Activated CD4-positive, alpha-beta T cell treated with anti-CD3 and anti-CD28 coated beads, Interleukin-2, Interleukin-4, amounts not matched to agents 100 ng/mL and 50 ng/mL, durations not matched to agents 16 hours and 8 hours (primary cell): ENCODE measurements around the gene AP3B1.
"Not testable (repeated sequence)": the region's sequence is repeated elsewhere in the genome, so short reads cannot be mapped to it uniquely, and the experiment has no call there.

ENCODE experiments used
- DNase-seq: peaks from one replicate; pipeline ENCODE4 v3.0.0-alpha.2; 2020; ENCODE audit warnings: low spot score

Gene AP3B1

GRCh38 chr5:78065663-78066062 lies 228.8 kb downstream of the AP3B1 start:
- DNase-seq, result no peak

GRCh38 chr5:78064941-78065472 lies 229.5 kb downstream of the AP3B1 start:
- DNase-seq, result no peak

DNA sequence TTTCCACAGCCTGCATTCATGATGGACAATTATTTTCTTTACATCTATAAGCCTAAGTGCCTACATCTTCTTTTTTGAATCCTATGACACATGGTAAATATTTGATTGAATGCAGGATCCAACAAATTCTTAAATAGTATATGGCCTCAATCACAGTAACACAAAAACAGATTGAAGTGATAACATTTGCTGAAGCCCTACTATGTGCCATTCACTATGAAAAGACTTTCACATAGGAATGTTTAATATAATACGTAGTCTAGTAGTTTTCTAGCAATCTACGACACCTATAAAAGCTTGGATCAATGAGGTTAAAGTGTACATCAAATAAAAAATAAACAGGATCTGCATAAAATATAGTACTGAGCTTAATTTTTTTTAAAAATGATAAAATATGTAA lies 231.0 kb downstream of the AP3B1 start:
- DNase-seq, result no peak

GRCh38 chr5:78062645-78063044 lies 231.9 kb downstream of the AP3B1 start:
- no peak for DNase-seq

- DNase-seq, result no peak
These were observed 234.1 kb downstream of the AP3B1 start for GRCh38 chr5:78060421-78060820.

DNA sequence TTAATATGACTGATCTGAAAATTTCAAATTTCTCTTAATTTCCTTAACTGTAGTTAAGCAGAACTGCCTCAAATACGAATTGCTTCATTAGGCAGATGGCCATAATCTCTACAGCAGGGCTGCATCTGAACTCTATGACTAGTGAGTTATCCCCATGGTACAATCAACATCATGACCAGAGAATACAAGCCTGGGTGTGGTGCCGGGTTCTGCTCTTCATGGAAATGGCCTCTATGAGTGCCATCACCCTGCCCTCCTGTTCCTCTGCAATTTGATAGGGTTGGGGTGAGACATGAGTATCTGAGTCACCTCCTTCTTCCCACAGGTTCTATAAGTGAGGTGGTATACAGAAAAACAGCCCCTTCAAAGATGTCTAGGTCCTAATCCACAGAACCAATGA lies 235.9 kb downstream of the AP3B1 start:
- no peak for DNase-seq

- DNase-seq, result no peak
These were observed 237.5 kb downstream of the AP3B1 start for GRCh38 chr5:78056901-78057514.

DNA sequence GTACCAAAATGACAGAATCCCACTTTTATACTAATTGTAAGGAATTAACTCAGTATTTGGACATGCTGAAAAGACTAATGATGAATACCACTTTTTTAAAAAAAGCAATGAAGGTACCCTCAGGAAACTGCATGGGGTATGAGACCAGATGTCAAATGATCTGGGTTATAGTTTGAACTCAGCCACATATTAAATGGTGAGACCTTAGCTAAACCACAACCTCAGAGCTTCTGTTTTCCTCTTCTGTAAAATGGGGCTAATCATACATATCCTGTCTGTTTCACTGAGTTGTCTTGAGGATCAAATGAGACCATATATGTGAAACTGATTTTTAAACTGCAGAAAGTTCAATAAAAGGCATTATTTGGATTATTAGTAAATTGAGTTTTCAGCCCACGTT lies 238.4 kb downstream of the AP3B1 start:
- no peak for DNase-seq

GRCh38 chr5:78050888-78051287 lies 243.6 kb downstream of the AP3B1 start:
- no peak for DNase-seq

DNA sequence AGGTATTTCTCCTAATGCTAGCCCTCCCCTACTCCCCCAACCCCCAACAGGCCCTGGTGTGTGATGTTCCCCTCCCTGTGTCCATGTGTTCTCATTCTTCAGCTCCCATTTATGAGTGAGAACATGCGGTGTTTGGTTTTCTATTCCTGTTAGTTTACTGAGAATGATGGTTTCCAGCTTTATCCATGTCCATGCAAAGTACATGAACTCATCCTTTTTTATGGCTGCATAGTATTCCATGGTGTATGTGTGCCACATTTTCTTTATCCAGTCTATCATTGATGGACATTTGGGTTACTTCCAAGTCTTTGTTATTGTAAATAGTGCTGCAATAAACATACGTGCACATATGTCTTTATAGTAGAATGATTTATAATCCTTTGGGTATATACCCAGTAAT lies 247.7 kb downstream of the AP3B1 start:
- DNase-seq, result not testable (repeated sequence)

DNA sequence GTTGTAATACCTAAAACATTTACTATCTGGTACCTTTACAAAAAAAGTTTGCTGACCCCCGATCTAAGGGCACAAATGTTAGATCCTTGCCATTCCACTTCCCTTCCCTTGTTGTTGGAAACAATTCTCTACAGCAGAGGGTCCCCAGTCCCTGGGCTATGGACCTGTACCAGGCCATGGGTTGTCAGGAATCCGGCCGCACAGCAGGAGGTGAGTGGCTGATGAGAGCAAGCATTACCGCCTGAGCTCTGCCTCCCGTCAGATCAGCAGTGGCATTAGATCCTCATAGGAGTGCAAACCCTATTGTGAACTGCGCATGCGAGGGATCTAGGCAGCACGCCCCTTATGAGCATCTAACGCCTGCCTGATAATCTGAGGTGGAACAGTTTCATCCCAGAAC lies 248.5 kb downstream of the AP3B1 start:
- no peak for DNase-seq

DNA sequence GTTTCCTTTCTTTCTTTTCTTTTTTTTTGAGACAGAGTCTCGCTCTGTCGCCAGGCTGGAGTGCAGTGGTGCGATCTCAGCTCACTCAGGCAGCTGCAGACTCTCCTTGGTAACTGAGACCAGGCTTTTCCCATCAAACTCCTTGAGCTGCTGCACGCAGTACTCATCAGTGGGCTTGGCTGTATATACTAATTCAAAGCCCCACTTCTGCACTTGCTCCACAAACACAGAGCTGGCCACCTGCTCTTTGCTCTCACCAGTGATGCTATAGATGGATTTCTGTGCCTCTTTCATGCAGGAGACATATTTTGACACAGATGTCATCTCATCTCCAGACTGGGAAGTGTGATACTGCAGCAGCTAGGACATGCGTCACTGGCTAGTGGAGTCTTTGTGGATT lies 252.7 kb downstream of the AP3B1 start:
- no peak for DNase-seq

DNA sequence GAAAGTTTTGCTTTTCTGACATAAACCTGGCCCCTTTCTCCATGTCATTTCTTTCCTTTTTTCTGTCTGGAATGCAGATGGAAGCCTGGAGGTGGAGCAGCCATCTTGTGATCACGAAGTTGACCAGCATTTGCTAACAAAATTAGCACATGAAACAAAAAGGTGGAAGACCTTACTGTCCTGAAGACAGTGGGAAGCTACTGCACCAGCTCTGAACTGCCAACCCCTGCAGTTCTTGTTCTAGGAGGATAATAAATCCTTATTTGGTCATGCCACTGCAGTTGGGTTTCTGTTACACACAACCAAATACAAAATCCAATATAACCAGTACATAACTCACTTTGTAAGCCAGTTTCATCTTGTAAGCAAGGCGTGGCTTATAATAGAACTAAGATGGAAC lies 269.0 kb downstream of the AP3B1 start:
- no peak for DNase-seq

GRCh38 chr5:78019744-78020143 lies 274.8 kb downstream of the AP3B1 start:
- no peak for DNase-seq

DNA sequence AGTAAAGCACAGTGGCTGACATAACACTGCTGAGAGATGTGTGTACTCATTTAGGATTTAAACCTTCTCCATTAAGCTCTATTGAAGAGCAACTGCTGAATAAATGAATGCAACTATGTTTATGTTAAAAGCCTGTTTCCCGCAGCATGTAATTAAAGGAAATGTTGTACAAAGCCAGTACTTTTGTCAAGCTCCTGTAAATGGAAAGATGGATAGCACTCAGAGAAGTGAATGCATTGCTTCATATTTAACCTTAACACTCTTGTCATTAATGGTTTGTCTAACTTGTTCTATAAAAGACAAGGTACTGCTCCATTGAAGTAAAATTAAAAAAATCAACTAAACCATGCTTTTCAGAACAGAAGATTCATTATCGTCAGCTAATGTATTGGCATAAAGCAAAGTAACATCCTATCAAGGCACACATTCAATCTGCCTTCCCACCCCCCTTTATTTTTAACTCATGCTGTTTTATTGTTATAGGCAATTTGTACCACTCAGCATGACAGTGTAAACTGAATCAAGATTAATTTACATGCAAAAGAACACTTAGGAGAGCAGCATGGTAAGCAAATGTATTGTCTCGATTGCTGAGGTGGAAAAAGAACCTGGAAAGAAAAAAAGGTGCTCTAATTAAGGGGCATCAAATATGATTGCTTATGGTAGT lies 277.5 kb downstream of the AP3B1 start:
- DNase-seq, result no peak

DNA sequence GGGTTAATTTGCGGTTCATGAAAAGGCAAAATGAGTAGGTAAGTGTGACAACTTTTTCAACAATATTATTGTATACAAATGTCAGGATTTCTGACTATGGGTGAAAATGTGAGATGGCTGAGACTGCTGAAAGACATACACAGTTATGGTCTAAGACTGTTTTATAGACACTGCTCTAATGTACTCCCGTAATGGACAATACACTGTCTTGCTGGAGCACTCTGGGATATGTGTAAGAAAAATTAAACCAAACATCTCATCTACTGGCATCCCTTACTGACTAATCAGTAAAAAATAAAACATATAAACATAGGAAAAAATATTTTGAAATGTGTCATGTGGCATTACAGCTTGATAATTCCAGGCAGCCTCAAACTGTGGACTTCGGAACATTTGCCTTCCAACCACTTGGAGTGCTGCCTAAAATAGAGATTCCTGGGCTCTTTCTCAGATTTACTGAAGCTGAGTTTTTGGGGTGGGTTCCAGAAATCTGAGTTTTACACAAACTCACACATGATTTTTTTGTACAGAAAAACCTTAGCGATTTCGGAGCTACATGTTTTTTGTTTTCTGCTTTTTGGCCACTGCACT lies 284.5 kb downstream of the AP3B1 start:
- no peak for DNase-seq

DNA sequence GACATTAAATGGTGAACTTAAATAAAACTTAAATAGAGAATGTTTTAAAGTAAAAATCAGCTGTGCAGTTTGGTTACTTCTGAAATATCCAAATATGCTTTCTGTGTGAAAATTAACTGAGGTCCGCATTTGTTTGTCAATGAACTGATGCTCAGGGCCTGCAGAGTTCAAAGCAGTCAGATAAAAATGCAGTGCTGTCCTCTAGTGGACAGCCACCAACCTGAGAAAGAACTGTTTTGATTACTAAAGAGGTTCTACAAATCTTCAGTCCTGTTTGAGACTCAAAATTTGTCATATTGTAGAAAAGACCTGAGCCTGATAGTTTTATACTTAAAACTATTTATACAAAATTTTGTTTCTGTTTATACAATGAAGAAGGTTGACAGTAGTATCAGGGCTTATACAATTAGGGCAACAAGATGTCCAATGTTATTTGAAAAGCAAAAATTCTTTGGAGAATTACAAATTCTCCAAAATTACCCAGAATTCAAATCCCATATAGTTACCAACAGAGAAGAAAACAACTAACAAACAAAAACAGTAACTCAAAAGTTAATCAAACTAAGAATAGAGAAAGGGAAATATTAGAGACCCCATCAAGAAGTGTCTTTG lies 286.0 kb downstream of the AP3B1 start:
- DNase-seq, result peak; percentile 10

DNA sequence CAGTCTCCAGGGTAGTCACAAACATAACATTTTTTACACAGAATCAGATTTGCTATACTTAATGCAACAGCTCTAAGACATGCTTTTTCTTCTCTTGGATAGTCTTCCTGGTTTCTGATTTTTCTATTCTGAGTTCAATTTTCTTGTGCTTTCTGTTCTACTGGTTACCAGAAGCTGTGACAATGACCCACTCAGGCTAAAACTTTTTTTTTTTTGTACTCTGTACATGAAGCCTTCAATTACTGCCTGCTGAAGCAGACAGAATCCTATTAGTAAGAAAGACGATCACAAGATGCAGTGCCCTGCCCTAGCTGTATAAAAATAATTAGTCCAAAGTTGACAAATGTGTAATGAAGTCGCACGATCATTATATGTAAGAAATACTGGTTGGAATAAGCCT lies 287.3 kb downstream of the AP3B1 start:
- no peak for DNase-seq

- DNase-seq, result no peak
These were observed 288.0 kb downstream of the AP3B1 start for GRCh38 chr5:78006449-78006848.

- DNase-seq, result no peak
These were observed 289.3 kb downstream of the AP3B1 start for GRCh38 chr5:78005021-78005785.

DNA sequence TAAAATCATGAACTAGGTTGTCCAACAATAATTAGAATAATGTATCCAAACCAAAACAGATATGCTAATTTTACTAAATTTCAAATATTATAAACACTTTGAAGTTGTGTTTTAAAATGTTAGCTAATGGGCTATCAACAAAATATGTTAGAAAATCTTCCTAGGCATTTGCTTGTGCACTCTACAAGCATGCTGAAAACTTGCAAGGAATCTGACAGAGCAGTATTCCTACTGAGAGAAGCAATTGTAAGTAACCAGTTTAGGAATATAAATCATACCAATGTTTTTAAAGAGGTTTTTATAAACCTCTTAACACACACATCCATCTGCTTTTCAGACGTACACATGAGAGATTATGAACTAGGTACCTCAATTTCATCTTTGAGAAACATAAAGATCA lies 289.9 kb downstream of the AP3B1 start:
- no peak for DNase-seq

DNA sequence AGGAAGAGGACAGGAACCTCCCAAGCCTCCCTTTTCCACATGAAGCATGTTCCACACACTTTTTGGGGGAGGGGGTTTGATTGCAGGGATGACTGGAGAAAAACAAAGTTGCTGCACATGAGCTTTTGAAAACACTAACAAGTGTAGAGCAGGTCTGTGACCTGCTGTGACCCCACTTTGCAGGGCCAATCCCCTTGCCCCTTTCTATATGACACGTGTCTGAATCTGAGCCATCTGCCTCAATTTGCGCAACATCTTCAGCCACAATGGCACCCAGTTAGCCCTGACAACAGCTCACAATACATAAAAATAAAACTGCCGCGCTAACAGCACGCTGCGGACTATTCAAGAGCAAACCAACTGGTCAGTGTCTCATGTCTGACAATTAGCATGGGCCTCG lies 290.6 kb downstream of the AP3B1 start:
- DNase-seq, result no peak
